HuH-7.5 (cell line): ENCODE results near the gene PLA2G4C.

Experiments
- DNase-seq: peaks from one replicate; pipeline ENCODE4 v3.0.0; 2011; ENCODE audit warnings: low spot score

PLA2G4C gene

DNA sequence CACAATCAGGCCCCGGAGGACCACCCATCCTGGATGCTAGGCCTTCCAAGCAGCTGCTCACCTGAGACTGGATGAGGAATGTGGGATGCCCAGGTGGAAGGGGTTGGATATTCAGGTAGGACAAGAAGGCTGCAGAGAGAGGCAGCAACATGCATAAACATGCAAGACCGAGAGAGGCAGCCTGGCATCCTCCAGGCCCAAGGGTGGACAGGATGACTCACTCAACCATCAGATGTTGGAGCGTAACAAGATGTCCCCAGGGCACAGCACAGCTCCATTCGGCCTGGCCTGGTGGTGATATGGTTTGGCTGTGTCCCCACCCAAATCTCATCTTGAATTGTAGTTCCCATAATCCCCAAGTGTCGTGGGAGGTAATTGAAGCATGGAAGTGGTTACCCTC lies 56.8 kb downstream of the PLA2G4C start:
- no peak for DNase-seq

DNA sequence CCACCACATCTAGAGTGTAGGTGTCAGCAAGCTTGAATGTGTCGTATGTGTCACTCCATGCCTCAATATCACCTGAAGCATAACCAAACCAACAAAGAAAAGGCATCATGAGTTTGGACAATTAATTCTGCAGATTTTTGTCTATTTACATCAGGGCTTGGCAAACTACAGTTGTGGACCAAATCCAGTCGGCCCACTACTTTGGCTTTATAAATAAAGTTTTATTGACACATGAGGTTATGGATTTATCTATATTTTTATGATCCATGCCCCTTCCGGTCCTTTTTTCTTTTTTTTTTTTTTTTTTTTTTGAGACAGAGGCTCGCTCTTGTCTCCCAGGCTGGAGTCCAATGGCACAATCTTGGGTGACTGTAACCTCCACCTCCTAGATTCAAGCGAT lies 57.5 kb downstream of the PLA2G4C start:
- DNase-seq, result no peak

DNA sequence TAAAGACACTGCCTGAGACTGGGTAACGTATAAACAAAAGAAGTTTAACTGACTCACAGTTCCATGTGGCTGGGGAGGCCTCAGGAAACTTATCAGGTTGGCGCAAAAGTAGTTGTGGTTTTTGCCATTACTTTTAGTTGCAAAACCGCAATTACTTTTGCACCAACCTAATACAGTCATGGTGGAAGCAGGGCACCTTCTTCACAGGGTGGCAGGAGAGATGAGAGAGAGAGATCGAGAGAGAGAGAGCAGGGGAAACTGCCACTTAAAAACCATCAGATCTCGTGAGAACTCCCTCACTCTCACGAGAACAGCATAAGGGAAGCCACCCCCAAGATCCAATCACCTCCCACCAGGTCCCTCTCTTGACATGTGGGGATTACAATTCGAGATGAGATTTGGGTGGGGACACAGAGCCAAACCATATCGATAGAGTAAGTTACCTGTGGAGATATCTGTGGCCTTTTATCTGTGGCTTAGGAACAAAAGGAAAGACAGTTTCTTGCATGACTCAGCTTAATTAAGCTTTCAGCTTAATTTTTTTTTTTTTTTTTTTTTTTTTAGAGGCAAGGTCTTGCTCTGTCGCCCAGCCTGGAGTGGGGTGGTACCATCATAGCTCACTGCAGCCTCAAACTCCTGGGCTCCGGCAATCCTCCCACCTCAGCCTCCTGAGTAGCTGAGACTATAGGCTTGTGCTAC lies 59.1 kb downstream of the PLA2G4C start:
- DNase-seq, result no peak

DNA sequence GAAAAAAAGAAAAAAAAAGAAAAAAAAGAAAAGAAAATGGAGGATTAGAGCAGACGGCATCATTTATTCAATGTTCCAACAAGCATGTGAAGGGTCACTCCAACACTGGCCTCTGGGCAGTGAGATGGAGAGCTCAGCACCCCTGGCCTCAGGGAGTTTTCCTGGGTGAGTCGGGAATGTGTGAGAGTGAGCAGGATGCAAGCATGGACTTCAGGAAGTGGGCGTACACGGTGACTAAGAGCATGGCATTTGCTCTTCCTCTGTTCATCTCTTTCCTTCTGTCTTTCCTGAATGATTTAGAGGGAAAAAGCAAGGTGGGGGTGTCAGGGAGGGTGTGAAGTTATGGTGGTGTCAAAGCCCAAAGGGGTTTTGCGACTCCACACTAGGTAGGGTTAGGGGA lies 66.1 kb downstream of the PLA2G4C start:
- DNase-seq, result no peak

DNA sequence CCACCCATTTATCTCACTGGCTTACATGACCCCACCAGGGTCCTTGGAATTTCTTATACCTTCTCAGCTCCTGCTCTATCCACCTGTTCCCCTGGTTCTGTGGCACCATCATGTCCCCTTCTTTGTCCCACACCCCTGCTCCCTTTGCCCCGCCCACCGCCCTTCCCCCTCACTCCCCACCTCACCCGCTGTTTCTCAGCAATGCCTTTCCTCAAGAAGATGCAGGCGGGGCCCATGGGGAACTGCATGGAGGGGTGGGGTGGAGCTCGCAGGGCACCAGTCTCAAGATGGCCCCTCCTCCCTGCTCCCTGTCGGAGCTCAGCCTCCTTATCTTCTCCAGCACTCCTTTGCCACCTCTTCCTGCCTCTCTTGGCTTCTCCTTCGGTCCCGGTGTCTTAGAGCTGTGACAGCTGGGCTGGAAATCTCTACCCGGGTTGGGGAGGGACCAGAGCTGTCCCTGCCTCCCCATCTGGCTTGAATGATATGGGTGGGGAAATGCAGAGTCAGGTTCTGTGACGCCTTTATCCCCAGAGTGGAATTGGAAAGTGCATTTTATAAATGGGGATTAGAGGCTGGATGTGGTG lies 66.8 kb downstream of the PLA2G4C start, which contains the start of gene CABP5:
CABP5 (minus strand) TSS at position 405 of the 584 bp plus-strand sequence; CDS start at position 248, 157 bp downstream.
- DNase-seq, result no peak

DNA sequence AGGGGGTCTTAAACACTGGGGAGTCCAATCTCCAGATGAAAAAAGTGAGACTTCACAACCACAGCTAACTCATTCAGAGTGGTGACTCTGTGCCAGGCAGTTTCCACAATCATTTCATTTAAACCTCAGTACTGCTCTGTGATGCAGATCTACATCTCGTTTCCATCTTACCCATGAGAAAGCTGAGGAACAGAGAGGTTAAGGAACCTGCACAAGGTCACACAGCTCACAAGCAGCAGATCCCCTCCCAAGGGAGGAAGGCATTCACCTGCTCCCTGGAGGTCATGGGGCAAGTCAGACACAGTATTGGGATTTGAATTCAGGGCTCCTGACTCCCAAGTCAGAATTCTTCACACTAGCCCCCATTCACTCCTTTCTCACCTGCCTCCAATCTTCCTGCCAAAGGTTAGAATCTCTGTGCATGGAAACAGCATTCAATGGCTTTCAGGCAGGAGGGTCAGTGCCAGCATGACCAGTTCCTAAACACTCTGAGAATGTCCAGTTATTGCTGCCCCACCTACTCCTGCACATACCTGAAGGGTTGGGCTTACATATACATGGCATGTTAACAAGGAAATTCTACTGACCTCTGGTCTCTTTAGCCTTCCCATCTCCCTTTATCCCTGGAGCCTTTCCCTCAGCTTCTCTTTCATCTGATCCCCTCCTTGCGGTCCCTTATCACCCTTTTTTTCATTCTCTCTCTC lies 68.6 kb downstream of the PLA2G4C start:
- no peak for DNase-seq

DNA sequence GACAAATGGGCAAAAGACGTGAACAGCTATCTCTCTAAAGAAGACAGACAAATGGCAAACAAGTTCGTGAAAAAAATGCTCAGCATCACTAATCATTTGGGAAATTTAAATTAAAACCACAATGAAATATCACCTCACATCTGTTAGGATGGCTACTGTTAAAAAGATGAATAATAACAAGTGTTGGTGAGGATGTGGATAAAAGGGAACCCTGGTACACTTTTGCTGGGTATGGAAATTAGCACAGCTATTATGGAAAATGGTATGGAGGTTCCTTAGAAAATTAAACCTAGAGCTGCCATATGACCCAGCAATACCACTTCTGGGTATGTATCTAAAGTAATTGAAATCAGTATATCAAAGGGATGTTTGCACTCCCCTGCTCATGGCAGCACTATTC lies 73.9 kb downstream of the PLA2G4C start:
- no peak for DNase-seq

DNA sequence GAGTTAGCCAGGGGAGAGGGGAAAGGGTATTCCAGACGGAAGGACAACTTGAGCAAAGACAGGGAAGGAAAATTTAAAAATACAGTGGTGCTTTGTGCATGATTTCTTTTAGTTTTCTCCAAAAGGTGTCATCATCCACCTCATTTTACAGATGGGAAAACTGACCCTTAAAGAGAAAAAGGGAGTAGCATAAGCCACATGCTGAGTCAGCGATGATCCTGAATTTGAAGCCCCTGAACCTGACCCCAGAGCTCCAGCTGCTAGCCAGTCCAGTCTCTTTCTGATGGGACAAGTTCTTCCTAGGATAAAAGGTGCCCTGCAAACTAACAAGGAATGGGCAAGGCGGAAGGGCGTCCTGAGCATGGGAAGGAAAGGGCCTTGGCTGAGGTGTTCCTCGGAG lies 77.0 kb downstream of the PLA2G4C start:
- no peak for DNase-seq

DNA sequence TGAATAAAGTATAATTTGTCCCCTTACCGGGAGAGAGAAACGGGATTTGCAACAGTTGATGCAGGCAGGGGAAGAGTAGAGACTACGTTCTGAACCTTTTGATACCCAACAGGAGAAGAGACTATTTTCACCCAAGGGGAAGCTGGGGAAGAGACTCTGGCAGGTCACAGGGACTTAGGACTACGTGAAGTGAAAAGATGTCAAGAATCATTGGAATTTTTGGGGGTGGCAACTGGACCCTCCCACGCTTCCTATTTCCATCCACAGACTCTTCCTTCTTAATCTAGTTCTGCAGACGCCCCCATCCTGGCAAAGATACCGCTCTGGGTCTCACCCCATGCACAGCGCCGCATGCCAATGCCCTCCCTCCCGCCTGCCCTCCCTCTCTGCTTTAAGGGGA lies 80.5 kb downstream of the PLA2G4C start:
- DNase-seq, result no peak

DNA sequence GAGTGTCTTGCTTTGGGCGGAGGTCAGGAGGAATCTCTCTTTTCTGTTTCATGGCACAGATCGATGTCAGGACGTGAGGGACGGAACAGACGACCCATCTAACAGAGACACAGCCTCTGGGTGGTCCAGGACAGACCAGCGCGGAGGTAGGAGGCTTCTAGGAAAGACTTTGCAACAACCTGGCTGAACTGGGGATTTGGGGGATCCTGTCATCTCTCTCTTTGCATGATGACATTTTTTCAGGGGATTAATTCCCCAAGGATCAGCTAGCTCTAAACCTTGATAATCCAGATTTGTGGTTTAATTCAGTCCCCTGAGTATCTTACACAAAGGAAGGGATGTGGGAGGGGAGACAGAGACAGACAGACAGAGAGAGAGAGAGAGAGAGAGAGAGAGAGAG lies 81.2 kb downstream of the PLA2G4C start:
- no peak for DNase-seq

DNA sequence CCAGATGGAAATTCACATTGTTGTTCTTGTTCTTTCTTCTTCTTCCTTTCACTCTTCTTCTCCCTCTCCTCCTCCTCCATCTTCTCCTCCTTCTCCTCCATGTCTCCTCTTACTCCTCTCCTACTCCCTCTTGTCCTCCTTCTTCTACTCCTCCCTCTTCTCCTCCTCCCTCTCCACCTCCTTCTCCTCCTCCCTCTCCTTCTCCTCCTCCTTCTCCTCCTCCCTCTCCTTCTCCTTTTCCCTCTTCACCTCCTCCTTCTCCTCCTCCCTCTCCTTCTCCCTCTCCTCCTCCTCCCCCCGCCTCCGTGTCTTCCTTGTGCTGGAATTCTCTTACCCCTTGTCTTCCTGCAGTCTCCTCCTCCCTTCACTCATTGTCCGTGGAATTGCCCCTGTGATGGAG lies 85.1 kb downstream of the PLA2G4C start:
- no peak for DNase-seq

DNA sequence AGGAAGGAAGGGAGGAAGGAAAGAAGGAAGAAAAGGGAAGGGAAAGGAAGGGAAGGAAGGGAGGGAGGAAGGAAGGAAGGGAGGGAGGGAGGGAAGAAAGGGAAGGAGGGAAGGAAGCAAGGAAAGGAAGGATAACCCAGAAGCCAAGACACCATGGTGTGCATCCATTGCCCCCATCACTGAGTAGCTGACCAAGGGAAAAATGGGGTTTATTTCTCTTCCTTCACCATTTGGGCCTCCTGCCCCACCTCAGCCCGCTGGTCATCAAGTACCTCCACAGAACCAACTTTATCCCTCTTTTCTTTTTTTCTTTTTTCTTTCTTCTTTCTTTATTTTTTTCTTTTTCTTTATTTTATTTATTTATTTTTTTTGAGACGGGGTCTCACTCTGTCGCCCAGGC lies 87.1 kb downstream of the PLA2G4C start:
- no peak for DNase-seq

DNA sequence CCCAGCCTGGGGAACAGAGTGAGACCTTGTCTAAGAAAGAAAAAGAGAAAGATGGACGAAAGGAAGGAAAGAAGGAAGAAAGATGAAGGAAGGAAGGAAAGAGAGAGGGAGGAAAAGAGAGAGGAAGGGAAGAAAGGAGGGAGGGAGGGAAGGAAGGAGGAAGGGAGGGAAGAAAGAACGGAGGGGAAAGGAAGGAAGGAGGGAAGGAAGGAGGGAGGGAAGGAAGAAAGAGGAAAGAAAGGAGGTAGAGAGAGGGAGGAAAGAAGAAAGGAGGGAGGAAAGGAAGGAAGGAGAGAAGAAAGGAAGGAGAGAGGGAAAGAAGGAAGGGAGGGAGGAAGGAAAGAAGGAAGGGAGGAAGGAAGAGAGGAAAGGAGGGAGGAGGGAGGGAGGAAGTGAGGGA lies 87.6 kb downstream of the PLA2G4C start:
- DNase-seq, result no peak

DNA sequence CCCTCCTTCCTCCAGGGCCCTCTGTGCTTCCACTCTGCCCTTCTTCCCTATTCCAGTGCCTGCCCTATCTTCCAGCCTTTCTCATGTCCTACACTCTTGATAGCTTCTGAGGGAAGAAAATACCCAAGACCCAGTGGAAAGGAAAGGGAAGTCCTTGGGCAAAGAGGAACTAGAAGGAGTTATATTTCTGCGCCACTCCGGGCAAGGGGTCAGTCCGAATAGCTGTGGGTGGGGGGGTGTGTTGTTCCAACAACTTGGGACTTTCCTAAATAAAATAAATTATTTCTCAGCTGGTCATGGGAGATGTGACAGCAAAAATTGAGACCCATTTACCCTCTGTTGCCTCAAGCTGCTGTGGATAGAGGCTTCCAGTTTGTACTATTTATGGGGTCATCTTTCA lies 89.9 kb downstream of the PLA2G4C start:
- DNase-seq, result no peak

DNA sequence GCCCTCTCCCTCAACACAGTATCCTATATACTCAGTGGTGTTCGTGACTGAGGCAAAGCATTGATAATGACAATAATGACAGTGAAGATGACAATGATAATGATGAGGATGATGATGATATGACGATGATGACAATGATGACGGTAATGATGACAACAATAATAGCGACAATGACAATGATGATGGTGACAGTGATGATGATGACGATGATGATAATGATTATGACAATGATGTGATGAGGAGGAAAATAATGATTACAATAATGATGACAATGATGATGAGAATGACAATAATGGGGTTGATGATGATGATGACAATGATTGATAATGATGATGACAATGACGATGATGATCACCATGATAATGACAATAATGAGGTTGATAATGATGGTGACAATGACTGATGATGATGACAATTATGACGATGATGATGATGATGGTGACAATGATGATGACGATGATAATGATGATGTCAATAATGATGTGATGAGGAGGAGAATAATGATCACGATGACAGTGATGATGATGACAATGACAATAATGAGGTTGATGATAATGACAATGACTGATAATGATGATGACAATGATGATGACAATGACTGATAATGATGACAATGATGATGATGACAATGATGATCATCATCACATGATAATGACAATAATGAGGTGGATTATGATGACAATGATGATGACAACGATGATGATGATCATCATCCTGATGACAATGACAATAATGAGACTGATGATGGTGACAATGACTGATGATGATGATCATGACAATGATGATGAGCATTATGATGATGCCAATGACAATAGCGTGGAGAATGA lies 99.5 kb downstream of the PLA2G4C start:
- no peak for DNase-seq

DNA sequence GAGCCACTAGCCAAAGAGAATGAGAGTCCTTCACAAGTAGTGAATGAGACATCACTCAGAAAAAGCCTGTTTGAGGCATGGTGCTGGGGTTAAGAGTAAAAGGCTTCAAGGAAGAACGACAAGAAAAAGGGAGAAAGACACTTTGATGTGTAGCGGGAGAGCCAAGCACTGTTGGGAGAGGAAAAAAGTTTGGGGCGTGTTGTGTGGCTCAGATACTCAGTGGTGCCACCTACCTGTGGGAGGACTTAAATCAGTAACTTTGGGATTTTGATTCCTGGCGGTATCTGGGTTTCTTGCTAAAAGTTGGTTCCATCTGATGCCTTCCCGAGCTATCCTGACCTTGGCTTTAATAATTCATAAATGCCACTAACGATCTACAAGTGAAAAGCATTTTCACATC lies 103.9 kb downstream of the PLA2G4C start:
- DNase-seq, result peak; percentile 21

DNA sequence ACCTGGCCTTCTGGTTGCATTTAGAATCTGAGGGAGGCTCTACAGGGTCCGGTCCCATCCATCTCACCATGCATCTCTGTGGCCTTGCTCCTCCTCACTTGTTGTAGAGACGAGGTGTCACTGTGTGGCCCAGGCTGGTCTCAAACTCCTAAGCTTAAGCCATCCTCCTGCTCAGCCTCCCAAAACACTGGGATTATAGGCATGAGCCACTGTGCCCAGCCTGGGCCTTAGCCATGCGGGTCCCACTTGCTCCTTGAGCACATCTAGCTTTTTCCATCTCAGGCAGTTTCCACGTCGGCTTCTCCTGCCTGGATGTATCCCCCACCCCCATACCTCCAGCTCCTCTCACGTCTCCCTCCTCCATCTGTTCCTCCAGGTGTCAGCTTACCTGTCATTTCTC lies 106.4 kb downstream of the PLA2G4C start:
- no peak for DNase-seq

DNA sequence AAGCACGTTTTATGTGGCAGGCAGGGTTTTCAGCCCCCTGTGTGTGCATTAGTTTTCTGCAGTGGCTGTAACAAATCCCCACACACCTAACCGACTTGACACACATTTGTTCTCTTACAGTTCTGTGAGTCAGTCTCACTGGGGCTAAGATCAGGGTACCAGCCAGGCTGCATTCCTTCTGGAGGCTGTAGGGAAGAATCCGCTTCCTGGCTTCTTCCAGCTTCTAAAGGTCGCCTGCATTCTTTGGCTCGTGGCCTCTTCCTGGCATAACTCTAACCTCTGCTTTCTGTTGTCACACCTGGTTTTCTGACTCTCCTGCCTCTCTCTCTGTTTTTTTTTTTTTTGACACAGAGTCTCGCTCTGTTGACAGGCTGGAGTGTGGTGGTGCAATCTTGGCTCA lies 109.8 kb downstream of the PLA2G4C start:
- no peak for DNase-seq

DNA sequence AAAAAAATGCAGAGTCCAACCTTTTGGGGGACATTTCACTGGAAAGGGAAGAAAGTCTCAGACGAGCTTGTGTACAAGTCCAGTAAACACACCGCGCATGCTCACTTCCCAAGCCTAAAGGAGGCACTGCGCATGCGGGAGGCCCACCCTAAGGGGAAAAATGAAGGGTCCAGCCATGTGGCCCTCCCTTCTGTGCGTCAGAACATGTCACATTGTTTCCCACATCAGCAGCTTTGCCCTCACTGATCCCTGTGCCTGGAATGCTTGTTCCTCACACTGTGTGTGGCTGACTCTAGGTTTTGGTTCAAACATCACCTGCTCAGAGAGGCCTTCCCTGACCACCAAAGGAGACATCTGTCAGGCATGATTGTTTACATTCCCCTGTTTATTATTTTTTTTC lies 111.8 kb downstream of the PLA2G4C start:
- DNase-seq, result no peak
